ENCODE results near the gene PRDX6.
"Not testable (repeated sequence)": the region's sequence is repeated elsewhere in the genome, so short reads cannot be mapped to it uniquely, and the experiment has no call there.

PRDX6 gene

GRCh38 chr1:173459885-173460284 lies 17.2 kb upstream of the PRDX6 start:
- POLR2A ChIA-PET, result no interaction called here
- CTCF ChIA-PET, result interaction anchor here (1.3 to 1.9 kb wide), 2 partner anchors 13 to 29 kb away, joined by 3 to 6 read pairs; no protein-coding TSS in a partner anchor
- H3K4me3 ChIP-seq (ENCODE audit: low read depth, low read length), result no peak overlapping the region
- DNase-seq (ENCODE audit: low read depth, low spot score), result no peak
- TF ChIP-seq CTCF (IDR thresholded peaks at IDR 0.05; ENCODE audit: insufficient read depth, low read length, missing control alignments), result no peak

GRCh38 chr1:173462666-173463065 lies 14.5 kb upstream of the PRDX6 start:
- CTCF ChIA-PET, result interaction anchor here (1.1 to 1.2 kb wide), 2 partner anchors 32 to 1339 kb away, joined by 3 read pairs; no protein-coding TSS in a partner anchor
- POLR2A ChIA-PET; DNase-seq (ENCODE audit: low read depth, low spot score); H3K4me3 ChIP-seq (ENCODE audit: low read depth, low read length): not testable (repeated sequence)

- POLR2A ChIA-PET; H3K4me3 ChIP-seq (ENCODE audit: low read depth, low read length); CTCF ChIA-PET; DNase-seq (ENCODE audit: low read depth, low spot score): not testable (repeated sequence)
Measured at GRCh38 chr1:173464185-173464584, 12.9 kb upstream of the PRDX6 start.

- ChIA-PET POLR2A (no interaction called here), CTCF (interaction anchor here (1.2 to 2.1 kb wide), 3 partner anchors 37 to 722 kb away, joined by 3 to 16 read pairs (median 3); no protein-coding TSS in a partner anchor)
- DNase-seq (ENCODE audit: low read depth, low spot score), result peak; percentile 58
- H3K4me3 ChIP-seq (ENCODE audit: low read depth, low read length), result no peak overlapping the region
- TF ChIP-seq CTCF (IDR thresholded peaks at IDR 0.05; ENCODE audit: insufficient read depth, low read length, missing control alignments), result no peak
Measured at GRCh38 chr1:173467426-173467825, 9.7 kb upstream of the PRDX6 start.

- ChIA-PET CTCF (interaction anchor here (1.5 kb wide), 1 partner anchor 40 kb away, joined by 4 read pairs; no protein-coding TSS in a partner anchor), POLR2A (no interaction called here)
- no peak overlapping the region for H3K4me3 ChIP-seq (ENCODE audit: low read depth, low read length)
- no peak for DNase-seq (ENCODE audit: low read depth, low spot score)
- no peak for TF ChIP-seq CTCF (IDR thresholded peaks at IDR 0.05; ENCODE audit: insufficient read depth, low read length, missing control alignments)
Measured at GRCh38 chr1:173469656-173470055, 7.5 kb upstream of the PRDX6 start.

- ChIA-PET POLR2A (no interaction called here), CTCF (no interaction called here)
- no peak overlapping the region for H3K4me3 ChIP-seq (ENCODE audit: low read depth, low read length)
- no peak for TF ChIP-seq CTCF (IDR thresholded peaks at IDR 0.05; ENCODE audit: insufficient read depth, low read length, missing control alignments)
- no peak for DNase-seq (ENCODE audit: low read depth, low spot score)
Measured at GRCh38 chr1:173470608-173471007, 6.5 kb upstream of the PRDX6 start.

GRCh38 chr1:173473599-173474011 lies 3.5 kb upstream of the PRDX6 start:
- no peak for DNase-seq (ENCODE audit: low read depth, low spot score)
- CTCF ChIA-PET, result interaction anchor here (0.9 to 2.8 kb wide), 5 partner anchors 10 to 44 kb away, joined by 3 to 14 read pairs (median 4); no protein-coding TSS in a partner anchor
- POLR2A ChIA-PET, result interaction anchor here (0.7 kb wide), 1 partner anchor 43 kb away, joined by 4 read pairs; no protein-coding TSS in a partner anchor
- no peak for TF ChIP-seq CTCF (IDR thresholded peaks at IDR 0.05; ENCODE audit: insufficient read depth, low read length, missing control alignments)
- H3K4me3 ChIP-seq (ENCODE audit: low read depth, low read length), result no peak overlapping the region

Data from AG04449 (cell line).